Fibroblast of lung (primary cell): ENCODE data around the gene MAP3K7CL. TPM values are rescaled to one million over a fixed set of nuclear protein-coding genes. Genes with fewer than 3 reads are reported as not detected.
A peak's percentile ranks its signal among the peaks of the same experiment; 100 is the strongest.

Source experiments
- DNase-seq, 2 donors: peaks; one replicate each; pipeline versions ENCODE4 v3.0.0 to v3.0.0-alpha.2; 2010; ENCODE audit warnings: low read depth in 2 of 2
- H2AFZ ChIP-seq: 2 replicates; pipeline ENCODE4 v1.5.1; 2012; ENCODE audit warnings: low read length, control low read depth, inconsistent platforms
- H3K27ac ChIP-seq: 2 replicates; pipeline ENCODE4 v1.5.1; 2011; ENCODE audit warnings: low read length, control low read depth; ENCODE audit not compliant: insufficient read depth
- H3K27me3 ChIP-seq: 2 replicates; pipeline ENCODE4 v1.5.1; 2011; ENCODE audit warnings: mild to moderate bottlenecking, low read length; ENCODE audit not compliant: control insufficient read depth, insufficient read depth
- H3K36me3 ChIP-seq: 2 replicates; pipeline ENCODE4 v1.5.1; 2011; ENCODE audit warnings: low read length; ENCODE audit not compliant: control insufficient read depth, insufficient read depth
- H3K4me1 ChIP-seq: 2 replicates; pipeline ENCODE4 v1.5.1; 2011; ENCODE audit warnings: low read length; ENCODE audit not compliant: control insufficient read depth, insufficient read depth; ENCODE audit errors: extremely low read depth
- H3K4me2 ChIP-seq: 2 replicates; pipeline ENCODE4 v1.5.1; 2011; ENCODE audit warnings: low read length, control low read depth; ENCODE audit not compliant: insufficient read depth; ENCODE audit errors: extremely low read depth
- H3K4me3 ChIP-seq, 4 experiments: fragments of 200-600 bp in 1 of 4; sonication (generic) in 1 of 4; replicated peaks in 1 of 4; 2 replicates each; pipeline ENCODE4 v1.5.1; 2011 to 2016; ENCODE audit warnings: low read length in 4 of 4, low read depth in 3 of 4, mild to moderate bottlenecking in 3 of 4, control low read depth in 2 of 4, inconsistent platforms in 1 of 4, mixed read lengths in 1 of 4; ENCODE audit not compliant: insufficient read depth in 1 of 4; ENCODE audit errors: control extremely low read depth in 1 of 4
- H3K79me2 ChIP-seq: 2 replicates; pipeline ENCODE4 v1.5.1; 2012; ENCODE audit warnings: mild to moderate bottlenecking, low read length, inconsistent platforms; ENCODE audit not compliant: control insufficient read depth, insufficient read depth
- H3K9ac ChIP-seq: 2 replicates; pipeline ENCODE4 v1.5.1; 2011; ENCODE audit warnings: mild to moderate bottlenecking, low read length, control low read depth; ENCODE audit not compliant: insufficient read depth
- H3K9me3 ChIP-seq: 2 replicates; pipeline ENCODE4 v1.5.1; 2012; ENCODE audit warnings: low read depth, low read length; ENCODE audit not compliant: control insufficient read depth, insufficient read depth
- H4K20me1 ChIP-seq: 2 replicates; pipeline ENCODE4 v1.5.1; 2011; ENCODE audit warnings: low read length; ENCODE audit not compliant: control insufficient read depth, insufficient read depth; ENCODE audit errors: extremely low read depth
- CTCF ChIP-seq, 2 donors: IDR thresholded peaks in 1 of 2; conservative IDR thresholded peaks in 1 of 2; 1 replicate in 1 of 2; 2 replicates in 1 of 2; pipeline ENCODE4 v1.5.1; 2011 to 2012; ENCODE audit warnings: low read length in 2 of 2, control low read depth in 1 of 2, inconsistent platforms in 1 of 2, low read depth in 1 of 2, mild to moderate bottlenecking in 1 of 2
- EZH2 ChIP-seq: IDR thresholded peaks from 2 replicates; pipeline ENCODE4 v1.5.1; 2012; ENCODE audit warnings: low read length, control low read depth, mild to moderate bottlenecking; ENCODE audit errors: missing control alignments
- polyA plus RNA-seq, 2 donors: library from polyadenylated mRNA; depleted of rRNA in 1 of 2; stranded (reverse) in 1 of 2; unstranded in 1 of 2; fragments of >200 nt; gene quantifications; 2 replicates each; pipeline ENCODE4 v1.2.1, GENCODE V29; 2011 to 2012; ENCODE audit warnings: missing spikeins in 1 of 2
- total RNA-seq: library from RNA; depleted of rRNA; stranded (reverse); fragments of >200 nt; gene quantifications from 2 replicates; pipeline ENCODE4 v1.2.1, GENCODE V29; 2014

The MAP3K7CL gene
- total and polyA plus RNA-seq, 2 donors (not counting 1 experiment from before 2014, with no cell fraction given): 58.3 to 176 TPM

- Histone ChIP-seq H3K27me3 (no peaks in the 10 kb centered on the region), H2AFZ (no peak overlapping the region), H3K4me2 (no peak overlapping the region), H3K9ac (no peak overlapping the region), H3K4me1 (peaks cover 9% of the 10 kb centered on the region), H4K20me1 (no peaks in the 10 kb centered on the region), H3K27ac (no peak overlapping the region), H3K36me3 (no peaks in the 10 kb centered on the region), H3K4me3 (no peak overlapping the region), H3K79me2 (no peaks in the 10 kb centered on the region), H3K9me3 (no peaks in the 10 kb centered on the region)
- no peak for TF ChIP-seq CTCF (conservative IDR thresholded peaks at IDR 0.05 in 1 of 2, IDR thresholded peaks at IDR 0.05 in 1 of 2; ENCODE audit: low read depth in 1 of 2, low read length in 2 of 2)
- no peak for TF ChIP-seq EZH2
- peak in 1 of 2 donors; percentile 56 for DNase-seq
Measured at GRCh38 chr21:29189353-29189752, 58.9 kb downstream of the MAP3K7CL start.

- no peak overlapping the region for H3K4me2 ChIP-seq
- H3K27ac ChIP-seq: no peak overlapping the region
- peaks cover 10% of the 10 kb centered on the region for H3K4me1 ChIP-seq
- no peaks in the 10 kb centered on the region for H3K9me3 ChIP-seq
- H3K4me3 ChIP-seq: no peak overlapping the region
- H2AFZ ChIP-seq: no peak overlapping the region
- H3K9ac ChIP-seq: no peak overlapping the region
- no peaks in the 10 kb centered on the region for H3K27me3 ChIP-seq
- no peaks in the 10 kb centered on the region for H3K79me2 ChIP-seq
- no peak for TF ChIP-seq CTCF (conservative IDR thresholded peaks at IDR 0.05 in 1 of 2, IDR thresholded peaks at IDR 0.05 in 1 of 2; ENCODE audit: low read depth in 1 of 2, low read length in 2 of 2)
- TF ChIP-seq EZH2: no peak
- no peaks in the 10 kb centered on the region for H4K20me1 ChIP-seq
- peak in 1 of 2 donors; percentile 73 for DNase-seq
- no peaks in the 10 kb centered on the region for H3K36me3 ChIP-seq
Measured at GRCh38 chr21:29190923-29191331, 60.5 kb downstream of the MAP3K7CL start.

GRCh38 chr21:29193072-29193471 lies 62.6 kb downstream of the MAP3K7CL start:
- TF ChIP-seq EZH2 (no peak), CTCF (conservative IDR thresholded peaks at IDR 0.05 in 1 of 2, IDR thresholded peaks at IDR 0.05 in 1 of 2; ENCODE audit: low read depth in 1 of 2, low read length in 2 of 2) (no peak)
- no peak overlapping the region for H3K4me2 ChIP-seq
- H3K79me2 ChIP-seq: no peaks in the 10 kb centered on the region
- H3K27me3 ChIP-seq: no peaks in the 10 kb centered on the region
- H3K4me1 ChIP-seq: peaks cover 12% of the 10 kb centered on the region
- no peak overlapping the region for H3K9ac ChIP-seq
- H2AFZ ChIP-seq: no peak overlapping the region
- no peak overlapping the region for H3K4me3 ChIP-seq
- H3K36me3 ChIP-seq: no peaks in the 10 kb centered on the region
- H3K9me3 ChIP-seq: no peaks in the 10 kb centered on the region
- no peak overlapping the region for H3K27ac ChIP-seq
- DNase-seq: no peak
- H4K20me1 ChIP-seq: no peaks in the 10 kb centered on the region
